HFFc6 (cell line): ENCODE measurements around the gene CTDSP2. TPM values are rescaled to one million over a fixed set of nuclear protein-coding genes. Genes with fewer than 3 reads are reported as not detected.
"Not testable (repeated sequence)": the region's sequence is repeated elsewhere in the genome, so short reads cannot be mapped to it uniquely, and the experiment has no call there.

Experiments used
- DNase-seq: peaks from one replicate; pipeline ENCODE4 v3.0.0-alpha.2; 2018
- H3K27ac Mint-ChIP-seq: 2 replicates; pipeline ENCODE4 v1.8.0; 2020; ENCODE audit warnings: mild to moderate bottlenecking, mixed read lengths
- H3K27me3 Mint-ChIP-seq: 2 replicates; pipeline ENCODE4 v1.8.0; 2021; ENCODE audit warnings: mild to moderate bottlenecking, moderate library complexity, mixed read lengths; ENCODE audit not compliant: insufficient read depth
- H3K36me3 Mint-ChIP-seq: 2 replicates; pipeline ENCODE4 v1.8.0; 2021; ENCODE audit warnings: low read depth, mixed read lengths
- H3K4me1 Mint-ChIP-seq: 2 replicates; pipeline ENCODE4 v1.8.0; 2020; ENCODE audit warnings: low read depth, mixed read lengths
- H3K4me3 Mint-ChIP-seq: 2 replicates; pipeline ENCODE4 v1.8.0; 2020; ENCODE audit warnings: mild to moderate bottlenecking, moderate library complexity, mixed read lengths
- H3K9me3 Mint-ChIP-seq: 2 replicates; pipeline ENCODE4 v1.8.0; 2020; ENCODE audit warnings: mild to moderate bottlenecking, mixed read lengths
- total RNA-seq, 6 experiments: library from RNA; stranded (reverse); fragmentation: NEBNext Ultra II Directional; extraction: Animal tissue kit (Norgen Biotek cat#: 25700); gene quantifications; 2 replicates in 1 of 6; 3 replicates in 5 of 6; pipeline ENCODE4 v1.2.3, GENCODE V29; 2021
- TF ChIP-seq, protein P1 (sequence below): fragments of 200-600 bp; sonication (generic); IDR thresholded peaks from 2 replicates; pipeline ENCODE4 v1.5.0; 2021; ENCODE audit warnings: antibody characterized with exemption, mild to moderate bottlenecking

CTDSP2 gene
- total RNA-seq, 6 experiments from 2014 or later, result 99.2 to 128 (median 111) TPM

DNA sequence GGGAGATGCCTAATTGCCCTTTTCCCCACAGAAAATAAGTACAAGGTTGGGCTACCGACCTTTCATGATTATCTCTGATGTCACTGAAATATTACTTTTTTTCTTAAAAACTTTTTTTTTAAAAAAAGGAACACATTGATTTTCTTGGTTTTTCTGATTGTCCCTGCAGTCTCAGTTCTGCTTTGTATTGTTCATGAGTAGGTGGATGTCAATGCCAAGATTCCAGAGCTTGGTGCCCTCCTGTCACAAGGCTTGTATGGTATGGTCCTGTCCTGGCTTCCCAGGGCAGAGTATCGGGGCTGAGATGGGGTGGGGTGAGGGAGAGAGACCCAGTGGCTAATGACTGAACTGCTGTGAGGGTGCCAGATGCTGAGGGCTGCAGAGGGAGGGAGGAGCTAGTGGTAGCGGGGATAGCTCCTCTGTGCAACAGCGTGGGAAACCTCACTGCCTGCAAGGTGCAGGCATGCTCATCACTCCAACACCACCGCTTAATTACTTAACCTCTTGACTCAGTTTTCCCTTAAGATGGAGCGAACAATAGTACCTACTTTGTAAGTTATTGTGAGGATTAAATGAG lies 4.4 kb upstream of the CTDSP2 start:
- TF ChIP-seq, protein P1, sequence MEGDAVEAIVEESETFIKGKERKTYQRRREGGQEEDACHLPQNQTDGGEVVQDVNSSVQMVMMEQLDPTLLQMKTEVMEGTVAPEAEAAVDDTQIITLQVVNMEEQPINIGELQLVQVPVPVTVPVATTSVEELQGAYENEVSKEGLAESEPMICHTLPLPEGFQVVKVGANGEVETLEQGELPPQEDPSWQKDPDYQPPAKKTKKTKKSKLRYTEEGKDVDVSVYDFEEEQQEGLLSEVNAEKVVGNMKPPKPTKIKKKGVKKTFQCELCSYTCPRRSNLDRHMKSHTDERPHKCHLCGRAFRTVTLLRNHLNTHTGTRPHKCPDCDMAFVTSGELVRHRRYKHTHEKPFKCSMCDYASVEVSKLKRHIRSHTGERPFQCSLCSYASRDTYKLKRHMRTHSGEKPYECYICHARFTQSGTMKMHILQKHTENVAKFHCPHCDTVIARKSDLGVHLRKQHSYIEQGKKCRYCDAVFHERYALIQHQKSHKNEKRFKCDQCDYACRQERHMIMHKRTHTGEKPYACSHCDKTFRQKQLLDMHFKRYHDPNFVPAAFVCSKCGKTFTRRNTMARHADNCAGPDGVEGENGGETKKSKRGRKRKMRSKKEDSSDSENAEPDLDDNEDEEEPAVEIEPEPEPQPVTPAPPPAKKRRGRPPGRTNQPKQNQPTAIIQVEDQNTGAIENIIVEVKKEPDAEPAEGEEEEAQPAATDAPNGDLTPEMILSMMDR, result no peak
- peaks cover 4% of the 10 kb centered on the region; the same call in 1 of the 2 replicates for H3K36me3 Mint-ChIP-seq
- no peak overlapping the region for H3K4me3 Mint-ChIP-seq
- peaks cover 5% of the 10 kb centered on the region for H3K9me3 Mint-ChIP-seq
- H3K27me3 Mint-ChIP-seq, result peaks cover 11% of the 10 kb centered on the region
- H3K27ac Mint-ChIP-seq, result no peak overlapping the region
- peaks cover 25% of the 10 kb centered on the region for H3K4me1 Mint-ChIP-seq
- DNase-seq, result no peak

DNA sequence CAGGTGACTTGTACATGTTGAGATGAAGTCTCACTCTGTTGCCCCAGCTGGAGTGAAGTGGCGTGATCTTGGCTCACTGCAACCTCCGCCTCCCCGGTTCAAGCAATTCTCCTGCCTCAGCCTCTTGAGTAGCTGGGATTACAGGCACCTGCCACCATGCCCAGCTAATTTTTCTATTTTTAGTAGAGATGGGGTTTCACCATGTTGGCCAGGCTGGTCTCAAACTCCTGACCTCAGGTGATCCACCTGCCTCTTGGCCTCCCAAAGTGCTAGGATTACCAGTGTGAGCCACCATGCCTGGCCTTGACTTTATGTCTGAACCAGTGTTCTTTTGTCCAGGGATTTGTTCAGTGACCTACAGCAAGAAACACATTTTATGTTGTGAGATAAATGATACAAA lies 2.9 kb upstream of the CTDSP2 start:
- Mint-ChIP-seq H3K27me3 (peaks cover 11% of the 10 kb centered on the region), H3K4me1 (peaks cover 28% of the 10 kb centered on the region)
- not testable (repeated sequence) for H3K4me3 Mint-ChIP-seq, DNase-seq, H3K36me3 Mint-ChIP-seq, H3K27ac Mint-ChIP-seq, H3K9me3 Mint-ChIP-seq

DNA sequence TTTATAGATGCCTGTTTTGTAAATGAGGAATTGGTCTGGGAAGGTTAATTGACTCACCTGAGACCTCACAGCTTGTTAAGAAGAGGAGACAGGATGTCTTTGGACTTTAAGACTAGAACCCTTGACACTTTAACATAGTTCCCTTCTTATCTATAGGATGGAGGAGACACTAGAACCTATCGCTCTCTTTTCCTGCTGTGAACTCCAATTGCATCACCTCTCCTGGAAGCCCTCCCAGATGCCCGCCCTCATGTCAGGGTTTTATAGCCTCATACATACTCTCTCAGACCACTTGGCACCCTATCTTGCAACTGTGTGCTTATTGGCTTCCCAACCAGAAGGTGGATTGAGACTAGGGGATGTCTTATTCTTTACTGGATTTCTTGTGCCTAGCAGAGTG lies 2.5 kb upstream of the CTDSP2 start:
- Mint-ChIP-seq H3K4me1 (peaks cover 32% of the 10 kb centered on the region), H3K4me3 (no peak overlapping the region), H3K9me3 (peaks cover 5% of the 10 kb centered on the region; the same call in 1 of the 2 replicates), H3K36me3 (no peaks in the 10 kb centered on the region), H3K27ac (no peak overlapping the region), H3K27me3 (peaks cover 11% of the 10 kb centered on the region)
- no peak for DNase-seq
- TF ChIP-seq, protein P1, result no peak

DNA sequence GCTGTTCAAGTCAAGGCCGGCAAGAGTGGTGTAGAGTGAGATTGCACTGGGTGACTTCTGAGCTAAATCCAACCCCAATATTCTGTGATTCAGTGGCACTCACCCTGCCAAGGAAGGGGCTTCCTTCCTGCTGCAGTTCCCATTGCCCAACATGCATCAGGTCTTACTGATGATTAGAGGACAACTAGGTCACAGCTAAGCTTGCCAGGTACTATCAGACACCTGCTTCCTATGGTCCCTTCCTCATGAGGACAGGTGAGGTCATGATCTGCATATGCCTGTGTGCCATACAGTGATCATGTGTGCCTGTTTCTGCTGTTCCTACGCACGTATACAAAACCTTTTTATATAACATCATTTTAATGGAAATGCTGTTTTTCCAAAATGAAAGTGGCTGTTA lies 1.7 kb upstream of the CTDSP2 start:
- TF ChIP-seq, protein P1, result no peak
- Mint-ChIP-seq H3K9me3 (no peaks in the 10 kb centered on the region), H3K4me3 (no peak overlapping the region), H3K4me1 (peaks cover 32% of the 10 kb centered on the region), H3K27ac (no peak overlapping the region), H3K36me3 (no peaks in the 10 kb centered on the region), H3K27me3 (peaks cover 11% of the 10 kb centered on the region)
- DNase-seq, result no peak

DNA sequence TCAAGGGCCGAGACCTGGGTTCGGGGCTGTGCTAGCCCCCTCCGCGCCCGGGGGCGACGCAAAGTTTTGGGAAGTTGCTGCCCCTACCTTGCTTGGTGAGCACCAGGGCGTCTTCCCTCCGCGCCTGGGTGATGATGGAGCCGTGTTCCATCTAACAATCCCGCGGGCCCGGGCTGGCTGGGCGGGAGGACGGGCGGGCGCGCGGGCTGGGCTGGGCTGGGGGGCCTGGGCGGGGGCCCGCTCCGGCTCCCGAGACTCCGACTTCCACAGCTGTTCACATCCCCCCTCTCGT lies 298 bp downstream of the CTDSP2 start:
- H3K4me1 Mint-ChIP-seq, result peaks cover 40% of the 10 kb centered on the region
- TF ChIP-seq, protein P1, result peak; percentile 36
- no peak for DNase-seq
- peaks cover 5% of the 10 kb centered on the region; the same call in 1 of the 2 replicates for H3K36me3 Mint-ChIP-seq
- H3K4me3 Mint-ChIP-seq, result peak overlapping the region; percentile 91
- peak overlapping the region; percentile 72 for H3K27ac Mint-ChIP-seq
- H3K9me3 Mint-ChIP-seq, result no peaks in the 10 kb centered on the region
- peaks cover 8% of the 10 kb centered on the region for H3K27me3 Mint-ChIP-seq

DNA sequence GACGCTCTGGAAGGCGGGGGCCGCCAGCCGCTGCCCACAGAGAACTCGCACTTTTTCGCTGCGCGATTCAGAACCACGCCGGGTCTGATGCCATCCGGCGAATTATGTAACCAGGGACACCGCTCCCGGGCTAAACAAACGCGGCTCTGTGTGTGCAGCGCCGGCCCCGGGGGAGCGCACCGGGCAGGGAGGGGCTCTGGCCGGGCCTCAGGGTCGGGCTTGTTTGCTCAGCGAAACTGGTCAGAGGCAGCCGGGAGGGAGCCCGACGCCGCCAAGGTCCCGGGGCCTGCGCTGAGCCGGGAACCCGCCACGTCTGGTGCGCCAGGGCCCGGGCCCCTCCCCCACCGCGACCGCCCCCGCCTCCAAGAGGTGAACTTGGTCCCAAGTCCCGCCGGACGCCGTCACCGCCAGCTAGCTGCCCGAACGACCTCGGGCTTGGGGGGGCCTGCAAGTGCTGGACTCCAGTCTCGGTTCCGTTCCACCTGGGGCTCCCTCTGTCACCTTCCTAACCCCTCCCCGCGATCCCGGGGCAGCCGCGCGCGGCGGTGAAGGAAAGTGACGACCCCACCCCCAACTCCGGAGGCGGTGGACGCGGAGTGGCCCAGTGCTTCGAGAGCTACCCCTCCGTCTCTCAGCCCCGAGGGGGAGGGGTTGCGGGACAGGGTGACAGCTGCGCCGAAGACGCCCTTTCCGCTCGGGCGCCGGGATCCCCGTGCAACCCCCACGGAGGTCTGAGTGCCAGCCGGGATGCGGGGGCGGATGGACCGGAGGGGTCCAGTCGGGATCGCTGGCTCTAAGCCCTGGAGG lies 848 bp downstream of the CTDSP2 start:
- no peaks in the 10 kb centered on the region for H3K9me3 Mint-ChIP-seq
- peak overlapping the region; percentile 91 for H3K27ac Mint-ChIP-seq
- H3K4me3 Mint-ChIP-seq, result peak overlapping the region; percentile 91
- DNase-seq, result peak; percentile 55
- TF ChIP-seq, protein P1, result no peak
- H3K4me1 Mint-ChIP-seq, result peaks cover 45% of the 10 kb centered on the region
- H3K36me3 Mint-ChIP-seq, result peaks cover 5% of the 10 kb centered on the region; the same call in 1 of the 2 replicates
- H3K27me3 Mint-ChIP-seq, result peaks cover 8% of the 10 kb centered on the region
